ENCODE results near the gene C1QTNF1.

C1QTNF1 gene

GRCh38 chr17:79053251-79053925 is 29.4 kb downstream of the C1QTNF1 start:
- no peaks in the 10 kb centered on the region for H3K36me3 ChIP-seq (ENCODE audit: control insufficient read depth in 1 of 2, insufficient read depth in 2 of 2, low read length in 2 of 2)
- no CpG with 5 or more reads among the region's 2 CpGs for WGBS (ENCODE audit: extremely low coverage, insufficient coverage, insufficient read length)

GRCh38 chr17:79054200-79054960 is 30.4 kb downstream of the C1QTNF1 start:
- no peak overlapping the region for H3K23ac ChIP-seq (ENCODE audit: low read length)
- H4K8ac ChIP-seq (ENCODE audit: low read depth, low read length), result no peak overlapping the region
- no peak overlapping the region for H3K27ac ChIP-seq (ENCODE audit: low read depth, low read length)
- H2AFZ ChIP-seq (ENCODE audit: insufficient read depth, low read length, poor library complexity), result no peak overlapping the region
- no peaks in the 10 kb centered on the region for H3K36me3 ChIP-seq (ENCODE audit: control insufficient read depth in 1 of 2, insufficient read depth in 2 of 2, low read length in 2 of 2)
- no peak overlapping the region for H3K18ac ChIP-seq (ENCODE audit: low read length)
- WGBS (ENCODE audit: extremely low coverage, insufficient coverage, insufficient read length), result no CpG with 5 or more reads among the region's 2 CpGs
- no peak overlapping the region for H2AK5ac ChIP-seq (ENCODE audit: low read length)
- no peak overlapping the region for H3K4me3 ChIP-seq (ENCODE audit: low read depth, low read length)
- H3K4ac ChIP-seq (ENCODE audit: low read depth, low read length), result no peak overlapping the region
- H3K4me2 ChIP-seq (ENCODE audit: low read length), result no peak overlapping the region
- H3K9me3 ChIP-seq (ENCODE audit: insufficient read depth, low read depth, low read length), result peaks cover 10% of the 10 kb centered on the region
- H2BK5ac ChIP-seq (ENCODE audit: low read depth, low read length, poor library complexity), result no peak overlapping the region
- H4K12ac ChIP-seq (ENCODE audit: low read depth, low read length), result no peak overlapping the region
- H3K9ac ChIP-seq (ENCODE audit: low read length), result no peak overlapping the region
- no peaks in the 10 kb centered on the region for H3K79me1 ChIP-seq (ENCODE audit: low read length)
- no peak overlapping the region for H3K14ac ChIP-seq (ENCODE audit: low read length)
- no peak overlapping the region for H4K91ac ChIP-seq (ENCODE audit: low read depth, low read length)
- H2BK12ac ChIP-seq (ENCODE audit: low read length), result no peak overlapping the region
- no peaks in the 10 kb centered on the region for H3K27me3 ChIP-seq (ENCODE audit: insufficient read depth, low read length)
- H2BK120ac ChIP-seq (ENCODE audit: insufficient read depth, low read length, poor library complexity), result no peak overlapping the region
- no peaks in the 10 kb centered on the region for H3K79me2 ChIP-seq (ENCODE audit: control insufficient read depth, insufficient read depth, low read length, poor library complexity)
- no peaks in the 10 kb centered on the region for H3K4me1 ChIP-seq (ENCODE audit: control insufficient read depth in 1 of 2, insufficient read depth in 2 of 2, low read length in 2 of 2)
- DNase-seq, result no peak

More at GRCh38 chr17:79053251-79053925, 29.4 kb downstream of the C1QTNF1 start:
- H3K79me2 ChIP-seq (ENCODE audit: control insufficient read depth, insufficient read depth, low read length, poor library complexity), result no peaks in the 10 kb centered on the region
- peak in 1 of 2 donors; percentile 20 for DNase-seq
- H3K4me1 ChIP-seq (ENCODE audit: control insufficient read depth in 1 of 2, insufficient read depth in 2 of 2, low read length in 2 of 2), result no peaks in the 10 kb centered on the region
- no peak overlapping the region for H3K18ac ChIP-seq (ENCODE audit: low read length)
- no peak overlapping the region for H3K23ac ChIP-seq (ENCODE audit: low read length)
- H3K27ac ChIP-seq (ENCODE audit: low read depth, low read length), result no peak overlapping the region
- H2BK5ac ChIP-seq (ENCODE audit: low read depth, low read length, poor library complexity), result no peak overlapping the region
- no peak overlapping the region for H4K8ac ChIP-seq (ENCODE audit: low read depth, low read length)
- no peak overlapping the region for H4K12ac ChIP-seq (ENCODE audit: low read depth, low read length)
- no peaks in the 10 kb centered on the region for H3K27me3 ChIP-seq (ENCODE audit: insufficient read depth, low read length)
- H3K4ac ChIP-seq (ENCODE audit: low read depth, low read length), result no peak overlapping the region
- H3K4me3 ChIP-seq (ENCODE audit: low read depth, low read length), result no peak overlapping the region
- H3K4me2 ChIP-seq (ENCODE audit: low read length), result no peak overlapping the region
- no peak overlapping the region for H2AK5ac ChIP-seq (ENCODE audit: low read length)
- H2BK12ac ChIP-seq (ENCODE audit: low read length), result no peak overlapping the region
- H3K9me3 ChIP-seq (ENCODE audit: insufficient read depth, low read depth, low read length), result peaks cover 10% of the 10 kb centered on the region
- H3K14ac ChIP-seq (ENCODE audit: low read length), result no peak overlapping the region
- H3K9ac ChIP-seq (ENCODE audit: low read length), result no peak overlapping the region
- H4K91ac ChIP-seq (ENCODE audit: low read depth, low read length), result no peak overlapping the region
- no peak overlapping the region for H2AFZ ChIP-seq (ENCODE audit: insufficient read depth, low read length, poor library complexity)
- no peaks in the 10 kb centered on the region for H3K79me1 ChIP-seq (ENCODE audit: low read length)
- H2BK120ac ChIP-seq (ENCODE audit: insufficient read depth, low read length, poor library complexity), result no peak overlapping the region

GRCh38 chr17:79055197-79055596 is 31.2 kb downstream of the C1QTNF1 start:
- DNase-seq, result peak in 1 of 2 donors; percentile 10
- H3K27ac ChIP-seq (ENCODE audit: low read depth, low read length), result no peak overlapping the region
- no peak overlapping the region for H2AK5ac ChIP-seq (ENCODE audit: low read length)
- H3K9me3 ChIP-seq (ENCODE audit: insufficient read depth, low read depth, low read length), result peaks cover 7% of the 10 kb centered on the region
- H3K79me1 ChIP-seq (ENCODE audit: low read length), result no peaks in the 10 kb centered on the region
- H3K79me2 ChIP-seq (ENCODE audit: control insufficient read depth, insufficient read depth, low read length, poor library complexity), result no peaks in the 10 kb centered on the region
- no peak overlapping the region for H3K9ac ChIP-seq (ENCODE audit: low read length)
- H4K91ac ChIP-seq (ENCODE audit: low read depth, low read length), result no peak overlapping the region
- H2BK120ac ChIP-seq (ENCODE audit: insufficient read depth, low read length, poor library complexity), result no peak overlapping the region
- no peak overlapping the region for H2BK12ac ChIP-seq (ENCODE audit: low read length)
- H3K4me3 ChIP-seq (ENCODE audit: low read depth, low read length), result no peak overlapping the region
- H3K23ac ChIP-seq (ENCODE audit: low read length), result no peak overlapping the region
- no peak overlapping the region for H2BK5ac ChIP-seq (ENCODE audit: low read depth, low read length, poor library complexity)
- H3K36me3 ChIP-seq (ENCODE audit: control insufficient read depth in 1 of 2, insufficient read depth in 2 of 2, low read length in 2 of 2), result no peaks in the 10 kb centered on the region
- H3K27me3 ChIP-seq (ENCODE audit: insufficient read depth, low read length), result no peaks in the 10 kb centered on the region
- no peak overlapping the region for H2AFZ ChIP-seq (ENCODE audit: insufficient read depth, low read length, poor library complexity)
- no peak overlapping the region for H4K12ac ChIP-seq (ENCODE audit: low read depth, low read length)
- no peak overlapping the region for H4K8ac ChIP-seq (ENCODE audit: low read depth, low read length)
- H3K18ac ChIP-seq (ENCODE audit: low read length), result no peak overlapping the region
- no peaks in the 10 kb centered on the region for H3K4me1 ChIP-seq (ENCODE audit: control insufficient read depth in 1 of 2, insufficient read depth in 2 of 2, low read length in 2 of 2)
- no peak overlapping the region for H3K4me2 ChIP-seq (ENCODE audit: low read length)
- no peak overlapping the region for H3K4ac ChIP-seq (ENCODE audit: low read depth, low read length)
- no peak overlapping the region for H3K14ac ChIP-seq (ENCODE audit: low read length)
- no CpG with 5 or more reads among the region's 5 CpGs for WGBS (ENCODE audit: extremely low coverage, insufficient coverage, insufficient read length)

GRCh38 chr17:79057737-79058385 is 33.9 kb downstream of the C1QTNF1 start:
- Histone ChIP-seq H4K12ac (ENCODE audit: low read depth, low read length) (no peak overlapping the region), H3K79me1 (ENCODE audit: low read length) (no peaks in the 10 kb centered on the region), H2BK5ac (ENCODE audit: low read depth, low read length, poor library complexity) (no peak overlapping the region), H3K18ac (ENCODE audit: low read length) (no peak overlapping the region), H2AFZ (ENCODE audit: insufficient read depth, low read length, poor library complexity) (no peak overlapping the region), H3K9me3 (ENCODE audit: insufficient read depth, low read depth, low read length) (peaks cover 7% of the 10 kb centered on the region), H3K27ac (ENCODE audit: low read depth, low read length) (no peak overlapping the region), H2AK5ac (ENCODE audit: low read length) (no peak overlapping the region), H3K79me2 (ENCODE audit: control insufficient read depth, insufficient read depth, low read length, poor library complexity) (no peaks in the 10 kb centered on the region), H4K91ac (ENCODE audit: low read depth, low read length) (no peak overlapping the region), H2BK12ac (ENCODE audit: low read length) (no peak overlapping the region), H3K27me3 (ENCODE audit: insufficient read depth, low read length) (no peaks in the 10 kb centered on the region), H3K4me1 (ENCODE audit: control insufficient read depth in 1 of 2, insufficient read depth in 2 of 2, low read length in 2 of 2) (no peaks in the 10 kb centered on the region), H4K8ac (ENCODE audit: low read depth, low read length) (no peak overlapping the region), H3K9ac (ENCODE audit: low read length) (no peak overlapping the region), H3K14ac (ENCODE audit: low read length) (no peak overlapping the region), H3K4me2 (ENCODE audit: low read length) (no peak overlapping the region), H3K4ac (ENCODE audit: low read depth, low read length) (no peak overlapping the region), H3K4me3 (ENCODE audit: low read depth, low read length) (no peak overlapping the region), H3K23ac (ENCODE audit: low read length) (no peak overlapping the region), H3K36me3 (ENCODE audit: control insufficient read depth in 1 of 2, insufficient read depth in 2 of 2, low read length in 2 of 2) (no peaks in the 10 kb centered on the region), H2BK120ac (ENCODE audit: insufficient read depth, low read length, poor library complexity) (no peak overlapping the region)
- WGBS (ENCODE audit: extremely low coverage, insufficient coverage, insufficient read length), result no CpG with 5 or more reads among the region's 10 CpGs
- peak in 1 of 2 donors; percentile 6 for DNase-seq

All from trophoblast cell (in vitro differentiated cells and primary cell).